Mesodermal cell (in vitro differentiated cells): ENCODE data around the gene AKAP10.
"Not testable (repeated sequence)": the region's sequence is repeated elsewhere in the genome, so short reads cannot be mapped to it uniquely, and the experiment has no call there.

Experiments used
- H3K27ac ChIP-seq: 2 replicates; pipeline ENCODE4 v1.7.0; 2013; ENCODE audit warnings: mild to moderate bottlenecking, low read depth, low read length, moderate library complexity; ENCODE audit not compliant: severe bottlenecking
- H3K36me3 ChIP-seq: 2 replicates; pipeline ENCODE4 v1.7.1; 2013; ENCODE audit warnings: mild to moderate bottlenecking, low read length, moderate library complexity; ENCODE audit not compliant: control insufficient read depth, insufficient read depth
- H3K4me1 ChIP-seq: one replicate; pipeline ENCODE4 v1.7.1; 2013; ENCODE audit warnings: mild to moderate bottlenecking, low read length; ENCODE audit not compliant: insufficient read depth, control insufficient read depth, poor library complexity, severe bottlenecking
- H3K4me3 ChIP-seq: 2 replicates; pipeline ENCODE4 v1.7.0; 2013; ENCODE audit warnings: low read length, control low read depth, mild to moderate bottlenecking; ENCODE audit not compliant: insufficient read depth, poor library complexity, severe bottlenecking; ENCODE audit errors: extremely low read depth
- H3K9me3 ChIP-seq: 2 replicates; pipeline ENCODE4 v1.7.1; 2013; ENCODE audit warnings: mild to moderate bottlenecking, low read length, moderate library complexity; ENCODE audit not compliant: control insufficient read depth
- WGBS, 2 experiments: methylation state at CpG; one replicate each; pipeline ENCODE4 v1.1.5; 2013; ENCODE audit warnings: missing lambda C conversion rate in 2 of 2; ENCODE audit not compliant: insufficient coverage in 2 of 2; 5-methylcytosine and 5-hydroxymethylcytosine counted together

The AKAP10 gene

GRCh38 chr17:19865021-19865420 is 112.6 kb downstream of the AKAP10 start:
- Histone ChIP-seq H3K4me3 (no peak overlapping the region), H3K4me1 (peaks cover 5% of the 10 kb centered on the region), H3K27ac (no peak overlapping the region), H3K36me3 (peaks cover 20% of the 10 kb centered on the region), H3K9me3 (no peaks in the 10 kb centered on the region)
- 92 to 100% methylated on average over 1 to 2 of the region's 3 CpGs for WGBS, 2 experiments

DNA sequence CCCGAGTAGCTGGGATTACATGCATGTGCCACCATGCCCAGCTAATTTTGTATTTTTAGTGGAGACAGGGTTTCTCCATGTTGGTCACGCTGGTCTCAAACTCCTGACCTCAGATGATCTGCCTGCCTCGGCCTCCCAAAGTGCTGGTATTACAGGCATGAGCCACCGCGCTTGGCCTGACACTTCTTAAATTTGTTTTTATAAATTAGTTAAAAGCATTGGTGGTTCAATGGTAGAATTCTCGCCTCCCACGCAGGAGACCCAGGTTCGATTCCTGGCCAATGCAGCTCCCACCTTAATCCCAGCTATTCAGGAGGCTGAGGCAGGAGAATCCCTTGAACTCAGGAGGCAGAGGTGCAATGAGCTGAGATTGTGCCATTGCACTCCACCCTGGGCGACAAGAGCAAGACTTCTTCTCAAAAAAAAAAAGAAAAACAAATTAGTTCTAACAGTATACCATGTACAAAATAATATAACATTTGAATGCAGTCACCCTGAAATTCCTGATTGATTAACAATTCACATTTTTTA is 116.9 kb downstream of the AKAP10 start:
- H3K9me3 ChIP-seq, H3K4me3 ChIP-seq, H3K27ac ChIP-seq, H3K4me1 ChIP-seq: not testable (repeated sequence)
- 93 to 97% methylated on average over 5 of the region's 9 CpGs for WGBS, 2 experiments
- H3K36me3 ChIP-seq = peaks cover 20% of the 10 kb centered on the region

DNA sequence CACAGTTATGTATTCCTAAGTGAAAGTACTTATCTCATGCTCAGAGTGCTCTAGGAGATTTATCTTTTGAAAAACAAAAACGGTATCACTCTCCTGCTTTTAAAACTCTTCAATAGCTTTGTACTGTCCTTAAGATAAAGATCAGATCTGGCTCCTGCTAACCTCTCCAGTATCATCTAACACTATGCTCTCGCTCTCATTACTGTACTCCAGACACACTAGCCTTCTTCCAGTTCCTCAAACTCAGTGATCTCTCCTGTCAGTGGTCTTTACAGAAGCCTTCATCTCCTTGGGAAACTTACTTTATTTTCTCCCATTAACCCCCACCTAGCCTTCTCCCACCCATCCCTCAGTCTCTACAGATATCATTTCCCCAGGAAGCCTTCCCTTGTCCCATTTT is 120.0 kb downstream of the AKAP10 start:
- Histone ChIP-seq H3K4me1 (no peaks in the 10 kb centered on the region), H3K36me3 (peaks cover 12% of the 10 kb centered on the region), H3K27ac (no peak overlapping the region), H3K9me3 (no peaks in the 10 kb centered on the region), H3K4me3 (no peak overlapping the region)
- WGBS, 2 experiments = 85 to 93% methylated on average over 2 of the region's 2 CpGs
